Measurements from ENCODE around the gene CEP72. TPM values are rescaled to one million over a fixed set of nuclear protein-coding genes. Genes with fewer than 3 reads are reported as not detected.

Gene CEP72
- total and polyA plus RNA-seq, 2 donors (not counting 1 experiment from before 2014, with no cell fraction given): 7.7 to 32.9 TPM

DNA sequence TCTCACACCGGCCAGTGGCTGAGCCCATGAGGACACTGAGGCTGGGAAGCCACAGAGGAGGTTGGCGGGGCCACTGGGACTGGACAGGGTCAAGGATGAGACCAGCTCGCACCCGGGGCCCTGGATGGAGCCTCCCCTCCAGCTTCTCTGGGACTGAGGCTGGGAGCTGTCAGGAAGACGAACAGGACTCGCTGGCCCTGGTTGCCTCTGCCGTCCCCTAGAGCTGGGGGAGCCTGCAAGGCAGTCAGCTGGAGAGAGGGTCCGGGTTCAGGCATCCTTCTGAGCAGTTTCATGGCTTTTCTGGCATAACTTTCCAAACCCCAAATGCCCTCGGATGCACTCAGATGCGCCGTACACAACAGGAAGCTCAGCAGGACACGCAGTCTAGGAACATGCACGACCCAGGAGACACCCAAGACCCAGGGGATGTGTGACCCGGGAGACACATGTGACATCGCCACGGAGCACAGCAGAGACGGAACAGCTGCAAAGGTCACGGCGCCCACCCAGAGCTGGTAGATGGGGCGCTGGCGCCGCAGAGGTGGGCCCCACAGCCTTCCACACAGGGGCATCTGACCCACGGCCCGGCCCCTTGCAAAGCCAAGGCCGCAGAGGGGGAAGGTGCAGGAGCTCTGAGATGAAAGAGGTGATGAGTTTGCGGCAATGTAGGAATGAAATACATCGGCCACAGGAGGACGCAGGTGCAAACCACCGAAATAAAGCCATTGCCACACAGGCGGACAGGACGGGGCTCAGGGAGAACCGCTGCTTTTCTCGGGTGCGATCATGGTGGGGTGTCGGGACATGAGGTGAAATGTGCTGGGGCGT, 63.9 kb downstream of the CEP72 start:
- intact Hi-C loops (cut with micrococcal nuclease): no loop called here
- ChIA-PET CTCF (interaction anchor here (1.0 kb wide), 1 partner anchor 228 kb away, joined by 4 read pairs; no protein-coding TSS in a partner anchor), POLR2A (no interaction called here)
- WGBS (ENCODE audit: insufficient coverage): 82% methylated on average over 31 of the region's 36 CpGs
- Histone ChIP-seq H3K9me3 (ENCODE audit: control extremely low read depth in 1 of 3, control insufficient read depth in 2 of 3, insufficient read depth in 1 of 3, low read length in 2 of 3) (peaks cover 0 to 18% (median 0%) of the 10 kb centered on the region in 3 donors), H3K27ac (ENCODE audit: low read length in 2 of 2) (no peak overlapping the region), H3K4me1 (ENCODE audit: control insufficient read depth in 2 of 2, insufficient read depth in 2 of 2, low read length in 2 of 2) (peaks cover 22 to 23% of the 10 kb centered on the region in 2 donors), H3K4me3 (ENCODE audit: control extremely low read depth in 1 of 5, extremely low read depth in 1 of 5, insufficient read depth in 1 of 5, low read depth in 2 of 5, low read length in 4 of 5) (no peak overlapping the region), H3K4me2 (replicated peaks; ENCODE audit: low read depth, low read length, poor library complexity, severe bottlenecking) (no peak overlapping the region), H2AFZ (ENCODE audit: insufficient read depth, low read depth, low read length, poor library complexity, severe bottlenecking) (no peak overlapping the region), H3K9ac (ENCODE audit: low read length) (no peak overlapping the region), H4K20me1 (ENCODE audit: control insufficient read depth, insufficient read depth, low read length, poor library complexity, severe bottlenecking) (no peaks in the 10 kb centered on the region), H3K27me3 (replicated peaks in 1 of 4; ENCODE audit: control extremely low read depth in 1 of 4, control insufficient read depth in 3 of 4, insufficient read depth in 4 of 4, low read length in 3 of 4) (peaks cover 0 to 40% (median 5%) of the 10 kb centered on the region in 4 experiments), H3K36me3 (replicated peaks in 1 of 2; ENCODE audit: control extremely low read depth in 1 of 2, control insufficient read depth in 1 of 2, extremely low read depth in 1 of 2, insufficient read depth in 2 of 2, low read length in 1 of 2) (no peaks in the 10 kb centered on the region), H3K79me2 (ENCODE audit: control insufficient read depth, insufficient read depth, low read length) (no peaks in the 10 kb centered on the region)
- Mint-ChIP-seq H3K4me3 (no peak overlapping the region), H3K27ac (no peak overlapping the region), H3K9me3 (ENCODE audit: insufficient read depth) (no peaks in the 10 kb centered on the region), H3K27me3 (peaks cover 5% of the 10 kb centered on the region), H3K4me1 (peaks cover 12% of the 10 kb centered on the region)
- no peak for ATAC-seq (ENCODE audit: low read depth)
- no peak for DNase-seq
- no peak for TF ChIP-seq EZH2 (IDR thresholded peaks at IDR 0.05; ENCODE audit: borderline replicate concordance, insufficient read depth, low read depth, low read length, poor library complexity, severe bottlenecking)
- TF ChIP-seq, protein P1, sequence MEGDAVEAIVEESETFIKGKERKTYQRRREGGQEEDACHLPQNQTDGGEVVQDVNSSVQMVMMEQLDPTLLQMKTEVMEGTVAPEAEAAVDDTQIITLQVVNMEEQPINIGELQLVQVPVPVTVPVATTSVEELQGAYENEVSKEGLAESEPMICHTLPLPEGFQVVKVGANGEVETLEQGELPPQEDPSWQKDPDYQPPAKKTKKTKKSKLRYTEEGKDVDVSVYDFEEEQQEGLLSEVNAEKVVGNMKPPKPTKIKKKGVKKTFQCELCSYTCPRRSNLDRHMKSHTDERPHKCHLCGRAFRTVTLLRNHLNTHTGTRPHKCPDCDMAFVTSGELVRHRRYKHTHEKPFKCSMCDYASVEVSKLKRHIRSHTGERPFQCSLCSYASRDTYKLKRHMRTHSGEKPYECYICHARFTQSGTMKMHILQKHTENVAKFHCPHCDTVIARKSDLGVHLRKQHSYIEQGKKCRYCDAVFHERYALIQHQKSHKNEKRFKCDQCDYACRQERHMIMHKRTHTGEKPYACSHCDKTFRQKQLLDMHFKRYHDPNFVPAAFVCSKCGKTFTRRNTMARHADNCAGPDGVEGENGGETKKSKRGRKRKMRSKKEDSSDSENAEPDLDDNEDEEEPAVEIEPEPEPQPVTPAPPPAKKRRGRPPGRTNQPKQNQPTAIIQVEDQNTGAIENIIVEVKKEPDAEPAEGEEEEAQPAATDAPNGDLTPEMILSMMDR (IDR thresholded peaks at IDR 0.05): no peak

- H3K27ac Mint-ChIP-seq: no peak overlapping the region
- TF ChIP-seq, protein P1 (IDR thresholded peaks at IDR 0.05): no peak
- TF ChIP-seq EZH2 (IDR thresholded peaks at IDR 0.05; ENCODE audit: borderline replicate concordance, insufficient read depth, low read depth, low read length, poor library complexity, severe bottlenecking): no peak
- intact Hi-C loops (cut with micrococcal nuclease): no loop called here
These were observed 64.5 kb downstream of the CEP72 start for GRCh38 chr5:676699-677076.

More at GRCh38 chr5:676699-677076, 64.5 kb downstream of the CEP72 start:
- CTCF ChIA-PET: interaction anchor here (1.2 kb wide), 1 partner anchor 226 kb away, joined by 4 read pairs; no protein-coding TSS in a partner anchor
- Histone ChIP-seq H3K4me2 (replicated peaks; ENCODE audit: low read depth, low read length, poor library complexity, severe bottlenecking) (no peak overlapping the region), H3K9me3 (ENCODE audit: control extremely low read depth in 1 of 3, control insufficient read depth in 2 of 3, insufficient read depth in 1 of 3, low read length in 2 of 3) (peaks cover 0 to 18% (median 0%) of the 10 kb centered on the region in 3 donors), H3K27ac (ENCODE audit: low read length in 2 of 2) (no peak overlapping the region), H2AFZ (ENCODE audit: insufficient read depth, low read depth, low read length, poor library complexity, severe bottlenecking) (no peak overlapping the region), H3K4me1 (ENCODE audit: control insufficient read depth in 2 of 2, insufficient read depth in 2 of 2, low read length in 2 of 2) (peaks cover 19 to 22% of the 10 kb centered on the region in 2 donors), H3K4me3 (ENCODE audit: control extremely low read depth in 1 of 5, extremely low read depth in 1 of 5, insufficient read depth in 1 of 5, low read depth in 2 of 5, low read length in 4 of 5) (no peak overlapping the region), H3K9ac (ENCODE audit: low read length) (no peak overlapping the region), H3K27me3 (replicated peaks in 1 of 4; ENCODE audit: control extremely low read depth in 1 of 4, control insufficient read depth in 3 of 4, insufficient read depth in 4 of 4, low read length in 3 of 4) (peaks cover 0 to 39% (median 5%) of the 10 kb centered on the region in 4 experiments), H3K79me2 (ENCODE audit: control insufficient read depth, insufficient read depth, low read length) (no peaks in the 10 kb centered on the region), H4K20me1 (ENCODE audit: control insufficient read depth, insufficient read depth, low read length, poor library complexity, severe bottlenecking) (no peaks in the 10 kb centered on the region), H3K36me3 (replicated peaks in 1 of 2; ENCODE audit: control extremely low read depth in 1 of 2, control insufficient read depth in 1 of 2, extremely low read depth in 1 of 2, insufficient read depth in 2 of 2, low read length in 1 of 2) (no peaks in the 10 kb centered on the region)
- H3K4me3 Mint-ChIP-seq: no peak overlapping the region
- POLR2A ChIA-PET: no interaction called here
- ATAC-seq (ENCODE audit: low read depth) (no peak), DNase-seq (no peak)
- peaks cover 12% of the 10 kb centered on the region for H3K4me1 Mint-ChIP-seq
- no peaks in the 10 kb centered on the region for H3K9me3 Mint-ChIP-seq (ENCODE audit: insufficient read depth)
- H3K27me3 Mint-ChIP-seq: peaks cover 5% of the 10 kb centered on the region
- 97% methylated on average over 48 of the region's 48 CpGs for WGBS (ENCODE audit: insufficient coverage)

All from B cell (primary cell).